NCI-H1436 (cell line): ENCODE results near the gene YKT6.
A peak's percentile ranks its signal among the peaks of the same experiment; 100 is the strongest.
"Not testable (repeated sequence)": the region's sequence is repeated elsewhere in the genome, so short reads cannot be mapped to it uniquely, and the experiment has no call there.

Experiments used
- DNase-seq: peaks from one replicate; lab custom pipeline; 2025; lab: John Stamatoyannopoulos, UW

YKT6 gene

GRCh38 chr7:44193011-44193802 lies 7.6 kb upstream of the YKT6 start:
- DNase-seq: no peak

GRCh38 chr7:44194069-44194468 lies 6.7 kb upstream of the YKT6 start:
- no peak for DNase-seq

GRCh38 chr7:44194562-44195145 lies 6.1 kb upstream of the YKT6 start:
- DNase-seq: no peak

GRCh38 chr7:44195889-44196288 lies 4.9 kb upstream of the YKT6 start:
- DNase-seq: no peak

GRCh38 chr7:44196450-44196872 lies 4.3 kb upstream of the YKT6 start:
- DNase-seq: no peak

GRCh38 chr7:44197474-44197873 lies 3.3 kb upstream of the YKT6 start:
- DNase-seq: no peak

GRCh38 chr7:44200163-44200562 lies 615 bp upstream of the YKT6 start:
- DNase-seq: not testable (repeated sequence)

- no peak for DNase-seq
Measured at GRCh38 chr7:44201813-44202212, 1.0 kb downstream of the YKT6 start.

GRCh38 chr7:44206008-44206407 lies 5.2 kb downstream of the YKT6 start:
- no peak for DNase-seq

GRCh38 chr7:44208085-44208484 lies 7.3 kb downstream of the YKT6 start:
- DNase-seq: no peak

GRCh38 chr7:44210107-44210506 lies 9.3 kb downstream of the YKT6 start:
- DNase-seq: no peak

- no peak for DNase-seq
Measured at GRCh38 chr7:44211126-44211675, 10.4 kb downstream of the YKT6 start.

GRCh38 chr7:44212018-44212417 lies 11.2 kb downstream of the YKT6 start:
- DNase-seq: no peak

- DNase-seq: no peak
Measured at GRCh38 chr7:44212581-44213184, 11.9 kb downstream of the YKT6 start.

- no peak for DNase-seq
Measured at GRCh38 chr7:44213206-44213876, 12.6 kb downstream of the YKT6 start.

- no peak for DNase-seq
Measured at GRCh38 chr7:44213877-44214388, 13.2 kb downstream of the YKT6 start.

GRCh38 chr7:44215531-44215930 lies 14.8 kb downstream of the YKT6 start:
- DNase-seq: no peak

GRCh38 chr7:44216019-44216418 lies 15.2 kb downstream of the YKT6 start:
- DNase-seq: peak; percentile 47

- no peak for DNase-seq
Measured at GRCh38 chr7:44216521-44217222, 15.9 kb downstream of the YKT6 start.

GRCh38 chr7:44217223-44217714 lies 16.5 kb downstream of the YKT6 start:
- no peak for DNase-seq

- DNase-seq: no peak
Measured at GRCh38 chr7:44217852-44218402, 17.1 kb downstream of the YKT6 start.
